Measurements from ENCODE around the gene KCNG1. TPM values are rescaled to one million over a fixed set of nuclear protein-coding genes. Genes with fewer than 3 reads are reported as not detected.

KCNG1 gene
- total and polyA plus RNA-seq, 2 of the 8 experiments (the other 6 are each of a cell fraction or from before 2014, with no cell fraction given): 16.0 to 18.0 TPM

DNA sequence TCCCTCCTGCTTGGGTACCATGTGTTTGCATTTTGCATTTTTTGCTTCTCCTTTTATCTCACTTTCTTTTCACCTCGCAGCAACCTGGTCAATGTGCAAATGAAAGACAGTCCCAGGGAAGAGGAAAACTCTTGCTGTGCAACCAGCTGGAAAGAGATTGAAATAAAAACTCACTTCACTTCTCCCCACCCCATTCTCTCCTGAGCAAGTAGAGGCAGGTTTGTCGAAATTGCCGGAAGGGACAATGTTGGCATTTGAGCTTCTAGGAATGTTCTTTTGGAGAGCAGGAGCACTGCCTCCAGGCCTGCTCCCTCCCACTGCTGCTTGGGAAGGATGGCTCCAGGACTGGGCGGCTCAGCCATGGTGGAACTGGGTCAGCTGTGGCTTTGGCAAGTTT, 30.6 kb downstream of the KCNG1 start:
- peak in 1 of 2 experiments; percentile 9; a peak in 1 of 3 replicates for TF ChIP-seq POLR2A (IDR thresholded peaks at IDR 0.05; ENCODE audit: control extremely low read depth in 1 of 2, low read depth in 2 of 2, low read length in 2 of 2)
- TF ChIP-seq TEAD4 (IDR thresholded peaks at IDR 0.05; ENCODE audit: low read depth, low read length): 0 out of 2 replicates have a peak, but pooled peaks have one; percentile 13
- TF ChIP-seq RBBP5 (IDR thresholded peaks at IDR 0.05; ENCODE audit: borderline replicate concordance, low read depth, low read length): no peak
- 0 out of 4 replicates have a peak, but pooled peaks of 1 of the 2 experiments have one; percentile 9 for TF ChIP-seq HDAC2 (IDR thresholded peaks at IDR 0.05; ENCODE audit: borderline replicate concordance in 1 of 2, low read depth in 2 of 2, low read length in 2 of 2)
- no peak for TF ChIP-seq SIRT6 (IDR thresholded peaks at IDR 0.05; ENCODE audit: low read length)
- TF ChIP-seq, protein P1, sequence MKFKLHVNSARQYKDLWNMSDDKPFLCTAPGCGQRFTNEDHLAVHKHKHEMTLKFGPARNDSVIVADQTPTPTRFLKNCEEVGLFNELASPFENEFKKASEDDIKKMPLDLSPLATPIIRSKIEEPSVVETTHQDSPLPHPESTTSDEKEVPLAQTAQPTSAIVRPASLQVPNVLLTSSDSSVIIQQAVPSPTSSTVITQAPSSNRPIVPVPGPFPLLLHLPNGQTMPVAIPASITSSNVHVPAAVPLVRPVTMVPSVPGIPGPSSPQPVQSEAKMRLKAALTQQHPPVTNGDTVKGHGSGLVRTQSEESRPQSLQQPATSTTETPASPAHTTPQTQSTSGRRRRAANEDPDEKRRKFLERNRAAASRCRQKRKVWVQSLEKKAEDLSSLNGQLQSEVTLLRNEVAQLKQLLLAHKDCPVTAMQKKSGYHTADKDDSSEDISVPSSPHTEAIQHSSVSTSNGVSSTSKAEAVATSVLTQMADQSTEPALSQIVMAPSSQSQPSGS (IDR thresholded peaks at IDR 0.05; ENCODE audit: low read length): peak; percentile 31; the same call in 1 of the 2 replicates
- ChIA-PET CTCF (ENCODE audit: partially characterized antibody) (interaction anchor here (0.5 to 14.3 kb wide), 56 partner anchors 9 to 709 kb away, joined by 3 to 245 read pairs (median 4); no protein-coding TSS in a partner anchor), POLR2A (ENCODE audit: partially characterized antibody) (interaction anchor here (0.9 to 3.4 kb wide), 15 partner anchors 11 to 604 kb away, joined by 3 to 30 read pairs (median 4); no protein-coding TSS in a partner anchor)
- WGBS, 2 experiments (ENCODE audit: extremely low coverage in 1 of 2, insufficient coverage in 1 of 2, insufficient read length in 1 of 2, insufficient replicate concordance in 2 of 2, low coverage in 1 of 2, low lambda C conversion rate in 2 of 2, missing lambda C conversion rate in 1 of 2): 2% methylated on average over 4 of the region's 4 CpGs; no CpG with 5 or more reads in 1 of the 2 experiments
- FAIRE-seq (no peak), DNase-seq (ENCODE audit: low read depth in 1 of 2, low spot score in 2 of 2) (no peak)
- H2AK5ac ChIP-seq (ENCODE audit: low read depth, low read length): no peak overlapping the region
- peak overlapping the region; percentile 16 to 65 for H3K4me2 ChIP-seq (ENCODE audit: insufficient read depth in 1 of 2, low read depth in 2 of 2, low read length in 2 of 2)
- peak overlapping the region; percentile 44 for H4K5ac ChIP-seq (ENCODE audit: insufficient read length, low read depth, low read length)
- H2AFZ ChIP-seq (ENCODE audit: low read length): no peak overlapping the region
- 0 out of 2 replicates have a peak overlapping the region, but pooled peaks have one; percentile 22 for H2BK15ac ChIP-seq (ENCODE audit: low read length)
- H2BK5ac ChIP-seq (ENCODE audit: low read depth, low read length): peak overlapping the region; percentile 89; the same call in 1 of the 2 replicates
- peak overlapping the region; percentile 44; the same call in 1 of the 2 replicates for H3K27ac ChIP-seq (ENCODE audit: low read depth, low read length)
- H3K27me3 ChIP-seq (replicated peaks in 1 of 4; ENCODE audit: control insufficient read depth in 3 of 4, extremely low read depth in 1 of 4, insufficient read depth in 3 of 4, low read length in 3 of 4): peaks cover 0 to 2% (median 0%) of the 10 kb centered on the region in 4 experiments; a peak in 1 of 7 replicates
- no peaks in the 10 kb centered on the region for H3K79me2 ChIP-seq (ENCODE audit: control insufficient read depth in 1 of 2, insufficient read depth in 2 of 2, low read length in 2 of 2)
- H2BK12ac ChIP-seq (ENCODE audit: low read depth, low read length): no peak overlapping the region
- no peak overlapping the region for H4K8ac ChIP-seq (ENCODE audit: extremely low read depth, insufficient read depth, low read length)
- H3K23ac ChIP-seq (ENCODE audit: insufficient read length): no peak overlapping the region
- no peaks in the 10 kb centered on the region for H4K20me1 ChIP-seq (replicated peaks in 1 of 2; ENCODE audit: control insufficient read depth in 1 of 2, insufficient read depth in 2 of 2, low read length in 2 of 2)
- H3K4me3 ChIP-seq (ENCODE audit: extremely low read depth in 1 of 4, insufficient read depth in 2 of 4, low read depth in 3 of 4, low read length in 4 of 4): peak overlapping the region in 3 of 4 experiments; percentile 8 to 40 (median 16); a peak in 2 of 8 replicates
- H3K9me3 ChIP-seq (ENCODE audit: insufficient read depth in 2 of 2, low read depth in 1 of 2, low read length in 1 of 2): no peaks in the 10 kb centered on the region
- H3K14ac ChIP-seq (ENCODE audit: insufficient read length): no peak overlapping the region
- peak overlapping the region; percentile 34 for H3K4ac ChIP-seq (replicated peaks; ENCODE audit: insufficient read length, low read depth, low read length)
- H3K36me3 ChIP-seq (ENCODE audit: control insufficient read depth in 2 of 4, insufficient read depth in 4 of 4, low read length in 3 of 4): no peaks in the 10 kb centered on the region
- H3K56ac ChIP-seq (replicated peaks; ENCODE audit: insufficient read length, low read depth, low read length): no peak overlapping the region
- H3K79me1 ChIP-seq (ENCODE audit: low read depth, low read length): no peaks in the 10 kb centered on the region
- H3K18ac ChIP-seq (ENCODE audit: extremely low read depth, low read length): peak overlapping the region; percentile 88; the same call in 1 of the 2 replicates
- H3K23me2 ChIP-seq (ENCODE audit: low read depth, low read length): no peaks in the 10 kb centered on the region
- no peak overlapping the region for H2BK20ac ChIP-seq (ENCODE audit: low read length)
- peak overlapping the region; percentile 70 for H4K91ac ChIP-seq (replicated peaks; ENCODE audit: insufficient read length, low read length)
- H2BK120ac ChIP-seq (replicated peaks; ENCODE audit: low read depth, low read length): peak overlapping the region; percentile 74
- peaks cover 3 to 19% (median 8%) of the 10 kb centered on the region in 4 experiments; a peak in 6 of 7 replicates for H3K4me1 ChIP-seq (replicated peaks in 1 of 4; ENCODE audit: control insufficient read depth in 3 of 4, insufficient read depth in 4 of 4, low read length in 3 of 4)
- H3K9ac ChIP-seq (replicated peaks in 1 of 4; ENCODE audit: extremely low read depth in 1 of 4, low read depth in 3 of 4, low read length in 3 of 4): no peak overlapping the region; a peak in 2 of 7 replicates

Measured in H1 (cell line).